Fibroblast of villous mesenchyme (primary cell): ENCODE data around the gene GGA1. TPM values are rescaled to one million over a fixed set of nuclear protein-coding genes. Genes with fewer than 3 reads are reported as not detected.

ENCODE experiments used
- DNase-seq: peaks from one replicate; pipeline ENCODE4 v3.0.0-alpha.2; 2010; ENCODE audit warnings: low read depth
- H3K4me3 ChIP-seq: 2 replicates; pipeline ENCODE4 v1.5.1; 2011; ENCODE audit warnings: low read depth, mild to moderate bottlenecking, low read length
- total RNA-seq: library from RNA; depleted of rRNA; stranded (reverse); fragments of >200 nt; gene quantifications from 2 replicates; pipeline ENCODE4 v1.2.3, GENCODE V29; 2012
- TF ChIP-seq, protein P1 (sequence below): IDR thresholded peaks from 2 replicates; pipeline ENCODE4 v1.5.1; 2012; ENCODE audit warnings: low read depth, mild to moderate bottlenecking, low read length; ENCODE audit not compliant: insufficient read depth

Gene GGA1
- total RNA-seq, 1 donor, result 33.2 TPM

DNA sequence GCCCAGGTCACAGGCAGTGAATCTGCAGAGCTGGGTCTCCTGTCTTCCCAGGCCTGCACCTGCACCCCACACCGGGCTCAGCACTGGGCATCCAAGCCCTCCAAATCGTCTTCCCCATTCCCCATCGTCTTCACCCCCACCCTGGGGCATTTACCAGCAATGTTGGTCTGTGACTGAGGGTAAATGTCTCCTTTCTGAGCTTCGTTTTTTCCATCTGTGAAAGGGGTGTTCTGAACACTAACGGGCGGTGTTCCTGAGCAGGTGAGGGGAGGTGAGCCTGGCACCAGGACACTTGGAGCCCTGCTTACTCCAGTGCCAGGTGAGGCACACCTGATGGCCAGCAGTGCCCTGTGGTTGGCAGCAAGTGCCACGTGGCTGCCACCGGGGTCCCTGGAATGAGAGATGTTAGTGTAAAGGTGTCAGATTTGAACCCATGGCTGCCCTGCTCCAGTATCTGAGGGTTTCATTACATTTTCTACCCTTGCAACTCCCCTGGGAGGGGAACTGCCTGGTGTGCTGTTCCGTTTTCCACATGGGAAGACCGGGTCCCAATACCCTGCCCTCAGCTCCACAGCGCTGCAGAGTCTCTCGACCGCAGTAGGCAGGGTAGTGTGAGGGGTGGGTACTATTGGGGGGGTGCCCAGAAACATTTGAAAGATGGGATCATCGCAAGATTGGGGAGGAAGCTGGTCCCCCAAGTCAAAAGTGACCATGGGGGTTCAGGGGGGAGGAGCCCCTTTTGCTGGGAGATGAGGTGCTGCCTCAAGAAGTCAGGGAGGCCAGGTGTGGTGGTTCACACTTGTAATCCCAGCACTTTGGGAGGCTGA is 46.4 kb upstream of the GGA1 start:
- DNase-seq, result no peak
- H3K4me3 ChIP-seq, result peak overlapping the region; percentile 88
- TF ChIP-seq, protein P1, sequence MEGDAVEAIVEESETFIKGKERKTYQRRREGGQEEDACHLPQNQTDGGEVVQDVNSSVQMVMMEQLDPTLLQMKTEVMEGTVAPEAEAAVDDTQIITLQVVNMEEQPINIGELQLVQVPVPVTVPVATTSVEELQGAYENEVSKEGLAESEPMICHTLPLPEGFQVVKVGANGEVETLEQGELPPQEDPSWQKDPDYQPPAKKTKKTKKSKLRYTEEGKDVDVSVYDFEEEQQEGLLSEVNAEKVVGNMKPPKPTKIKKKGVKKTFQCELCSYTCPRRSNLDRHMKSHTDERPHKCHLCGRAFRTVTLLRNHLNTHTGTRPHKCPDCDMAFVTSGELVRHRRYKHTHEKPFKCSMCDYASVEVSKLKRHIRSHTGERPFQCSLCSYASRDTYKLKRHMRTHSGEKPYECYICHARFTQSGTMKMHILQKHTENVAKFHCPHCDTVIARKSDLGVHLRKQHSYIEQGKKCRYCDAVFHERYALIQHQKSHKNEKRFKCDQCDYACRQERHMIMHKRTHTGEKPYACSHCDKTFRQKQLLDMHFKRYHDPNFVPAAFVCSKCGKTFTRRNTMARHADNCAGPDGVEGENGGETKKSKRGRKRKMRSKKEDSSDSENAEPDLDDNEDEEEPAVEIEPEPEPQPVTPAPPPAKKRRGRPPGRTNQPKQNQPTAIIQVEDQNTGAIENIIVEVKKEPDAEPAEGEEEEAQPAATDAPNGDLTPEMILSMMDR, result no peak

DNA sequence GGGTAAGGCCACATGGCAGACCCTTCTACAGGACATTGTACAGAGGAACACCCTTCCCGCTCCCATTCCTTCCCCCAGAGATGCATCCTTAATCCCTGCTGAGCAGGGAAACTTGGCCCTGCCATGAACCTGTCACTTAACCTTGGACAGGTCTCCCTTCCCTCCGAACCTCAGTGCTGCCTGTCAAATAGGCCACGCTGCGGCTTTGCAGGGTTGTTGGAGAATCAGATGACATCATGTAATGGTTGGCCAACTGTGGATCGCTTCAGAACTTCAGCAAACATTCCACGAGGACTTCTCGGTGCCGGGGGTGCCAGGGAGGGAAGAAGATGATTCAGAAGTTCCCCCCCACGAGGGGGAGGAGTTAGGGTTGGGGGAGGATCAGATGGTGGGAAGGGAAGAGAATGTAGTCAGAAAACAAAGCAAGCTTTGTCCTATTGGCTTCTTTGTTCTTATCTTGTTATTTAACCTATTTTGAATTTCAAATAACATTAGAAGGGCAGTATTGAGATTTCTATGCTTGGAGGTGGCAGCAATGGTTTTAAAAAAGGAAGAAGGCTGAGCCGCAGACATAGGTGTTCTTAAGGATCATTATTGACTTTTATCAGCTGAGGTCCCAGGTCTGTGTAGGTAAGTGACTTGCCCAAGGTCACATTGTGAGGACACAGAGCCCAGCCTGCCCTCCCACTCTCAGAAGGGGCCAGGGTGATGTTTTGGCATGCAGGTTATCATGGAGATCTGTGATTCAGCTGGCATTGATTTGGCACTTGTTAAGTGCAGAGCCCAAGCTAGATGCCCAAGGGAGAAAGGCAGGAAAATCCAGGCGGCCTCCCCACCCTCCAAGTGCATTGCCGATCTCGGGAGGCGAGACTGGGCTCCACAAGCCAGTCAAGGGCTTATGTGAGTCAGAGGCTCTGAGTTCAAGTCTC is 45.2 kb upstream of the GGA1 start:
- H3K4me3 ChIP-seq, result peak overlapping the region; percentile 21
- TF ChIP-seq, protein P1, result no peak

DNA sequence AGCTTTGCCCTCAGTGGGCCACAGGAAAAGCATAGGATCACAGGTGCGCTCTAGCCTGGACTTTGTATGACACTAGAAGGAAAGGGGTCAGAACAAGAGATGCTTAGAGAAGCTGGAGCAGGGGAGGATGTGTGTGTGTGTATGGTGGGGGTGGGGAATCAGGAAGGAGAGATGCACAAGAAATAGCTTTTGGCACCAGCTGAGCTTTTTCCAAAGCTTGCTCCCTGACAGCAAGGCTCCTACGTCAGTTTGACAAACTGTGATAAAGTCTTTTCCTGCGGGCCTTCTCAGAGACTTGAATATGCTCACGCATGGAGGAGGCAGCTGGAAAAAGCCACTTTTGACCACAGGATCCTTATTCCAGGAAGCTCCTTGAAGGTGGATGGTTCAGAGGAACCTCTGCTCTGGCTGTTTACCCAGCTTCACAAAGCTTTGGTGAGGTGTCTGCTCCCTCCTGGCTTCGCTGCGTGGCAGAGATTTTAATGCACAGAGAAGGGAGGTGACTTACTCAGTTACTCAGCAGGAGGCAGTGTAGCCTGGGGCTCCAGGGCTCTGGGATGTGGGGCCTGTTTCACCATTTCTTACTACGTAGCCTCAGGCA is 44.4 kb upstream of the GGA1 start:
- peak; percentile 74 for DNase-seq
- TF ChIP-seq, protein P1, result no peak
- H3K4me3 ChIP-seq, result peak overlapping the region; percentile 21

More for the DNA sequence above, 45.2 kb upstream of the GGA1 start:
- DNase-seq, result peak; percentile 91

DNA sequence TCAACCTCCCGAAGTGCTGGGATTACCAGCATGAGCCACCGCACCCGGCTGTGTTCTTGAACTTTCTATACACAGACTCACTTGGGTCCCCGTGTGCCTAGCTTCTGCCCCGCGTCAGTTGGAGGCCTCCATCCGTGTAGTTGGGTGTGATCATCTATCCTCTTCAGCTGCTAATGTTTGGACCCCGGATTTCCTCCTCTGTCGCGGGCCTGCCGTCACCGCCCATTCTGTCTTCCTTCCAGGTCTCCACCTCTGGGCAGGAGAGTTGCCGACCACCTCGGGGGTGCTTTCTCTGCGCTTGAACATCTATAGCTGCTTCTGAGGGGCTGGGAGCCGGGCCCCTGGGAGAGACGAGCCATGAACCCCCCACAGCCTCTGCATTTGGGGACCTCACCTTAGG is 42.8 kb upstream of the GGA1 start:
- no peak overlapping the region for H3K4me3 ChIP-seq
- DNase-seq, result no peak
- TF ChIP-seq, protein P1, result no peak

DNA sequence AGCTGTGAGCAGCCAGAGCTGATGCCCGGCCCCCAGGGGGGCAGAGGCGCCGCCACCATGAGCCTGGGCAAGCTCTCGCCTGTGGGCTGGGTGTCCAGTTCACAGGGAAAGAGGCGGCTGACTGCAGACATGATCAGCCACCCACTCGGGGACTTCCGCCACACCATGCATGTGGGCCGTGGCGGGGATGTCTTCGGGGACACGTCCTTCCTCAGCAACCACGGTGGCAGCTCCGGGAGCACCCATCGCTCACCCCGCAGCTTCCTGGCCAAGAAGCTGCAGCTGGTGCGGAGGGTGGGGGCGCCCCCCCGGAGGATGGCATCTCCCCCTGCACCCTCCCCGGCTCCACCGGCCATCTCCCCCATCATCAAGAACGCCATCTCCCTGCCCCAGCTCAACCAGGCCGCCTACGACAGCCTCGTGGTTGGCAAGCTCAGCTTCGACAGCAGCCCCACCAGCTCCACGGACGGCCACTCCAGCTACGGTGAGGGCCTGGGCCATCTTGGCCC is 42.3 kb upstream of the GGA1 start:
- TF ChIP-seq, protein P1, result no peak
- H3K4me3 ChIP-seq, result no peak overlapping the region
- no peak for DNase-seq

DNA sequence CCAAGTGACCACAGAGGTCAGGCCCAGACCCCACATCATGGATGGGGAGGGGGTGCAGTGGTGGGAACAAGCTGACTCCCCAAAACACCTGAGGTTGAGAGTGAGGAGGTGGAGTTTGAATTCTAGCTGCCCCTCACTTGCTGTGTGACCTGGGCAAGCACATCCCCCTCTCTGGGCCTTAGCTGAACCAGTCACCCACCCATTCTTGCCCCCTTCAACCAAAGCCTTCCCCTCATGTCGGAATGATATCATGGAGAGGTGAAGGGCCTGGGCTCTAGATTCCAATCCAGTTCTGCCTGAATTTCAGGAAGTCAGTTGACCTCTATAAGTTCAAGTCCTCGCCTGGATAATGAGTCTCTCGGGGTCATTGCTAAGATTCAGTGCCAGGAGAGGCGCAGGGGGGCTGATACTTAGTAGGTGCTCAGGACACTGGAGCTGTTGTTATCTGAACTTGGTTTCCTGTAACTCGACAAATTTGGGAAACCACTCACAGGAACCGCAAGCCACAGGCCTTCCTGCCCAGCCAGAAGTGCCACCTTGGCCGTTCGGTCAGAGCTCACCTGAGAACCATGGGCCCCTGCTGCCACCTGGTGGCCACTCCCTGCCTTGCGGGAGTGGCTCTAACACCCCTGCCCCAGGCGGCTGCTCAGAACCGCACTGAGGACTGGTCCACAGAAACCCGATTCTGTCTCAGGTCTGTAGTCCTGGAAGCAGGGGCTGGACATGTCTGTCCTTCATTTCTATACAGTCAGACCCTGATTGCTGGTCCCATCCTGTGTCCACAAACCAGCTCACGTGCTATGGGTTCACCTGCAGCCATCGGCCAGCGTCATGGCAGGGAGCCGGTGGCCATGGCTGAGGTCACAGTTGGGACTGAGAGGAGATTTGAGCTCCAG is 41.5 kb upstream of the GGA1 start:
- DNase-seq, result peak; percentile 63
- H3K4me3 ChIP-seq, result no peak overlapping the region
- TF ChIP-seq, protein P1, result peak; percentile 89
